Measurements from ENCODE around the gene LRRC8D. TPM values are rescaled to one million over a fixed set of nuclear protein-coding genes. Genes with fewer than 3 reads are reported as not detected.

LRRC8D gene
- total RNA-seq, 3 donors from 2014 or later (not counting 1 experiment from before 2014, with no cell fraction given) = 16.2 to 26.2 (median 17.1) TPM

- H3K27ac Mint-ChIP-seq = no peak overlapping the region
Measured at GRCh38 chr1:89837036-89837481, 16.2 kb downstream of the LRRC8D start.

DNA sequence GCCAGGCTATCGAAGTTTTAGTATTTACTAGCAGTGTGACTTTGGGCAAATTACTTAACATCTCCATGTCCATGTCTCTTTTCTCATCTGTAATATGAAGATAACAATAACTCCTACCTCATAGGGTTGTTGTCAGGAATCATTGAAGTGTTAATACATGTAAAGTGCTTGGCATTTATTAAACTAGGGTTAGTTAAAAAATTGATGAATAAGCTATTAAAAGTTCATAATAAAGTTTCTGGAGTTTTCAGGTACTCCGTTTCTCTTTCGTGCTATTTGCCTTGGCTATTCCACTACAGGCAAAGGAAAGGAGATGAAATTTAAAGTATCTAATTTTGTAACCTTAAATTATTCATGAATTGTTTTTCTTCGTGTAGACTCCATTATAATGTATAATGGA, 16.7 kb downstream of the LRRC8D start:
- no peaks in the 10 kb centered on the region for H3K9me3 ChIP-seq (ENCODE audit: control insufficient read depth, insufficient read depth, low read length)
- H3K27me3 ChIP-seq (ENCODE audit: control insufficient read depth, insufficient read depth, low read length) = no peaks in the 10 kb centered on the region
- no peak overlapping the region for H3K27ac Mint-ChIP-seq
- TF ChIP-seq CTCF (IDR thresholded peaks at IDR 0.05) = no peak
- WGBS (ENCODE audit: insufficient coverage) = 100% methylated on average over 2 of the region's 4 CpGs
- DNase-seq (no peak), ATAC-seq (no peak)
- intact Hi-C loops (cut with micrococcal nuclease) = no loop called here
- no peak overlapping the region for H3K27ac ChIP-seq (ENCODE audit: low read length)
- H3K36me3 Mint-ChIP-seq = no peaks in the 10 kb centered on the region
- no peaks in the 10 kb centered on the region for H3K36me3 ChIP-seq (ENCODE audit: control insufficient read depth, insufficient read depth, low read length)
- H3K27me3 Mint-ChIP-seq (ENCODE audit: low read depth in 2 of 2) = no peaks in the 10 kb centered on the region
- H3K4me3 ChIP-seq (ENCODE audit: low read length) = no peak overlapping the region
- H3K4me1 Mint-ChIP-seq = peaks cover 8 to 10% of the 10 kb centered on the region in 2 donors
- H3K4me1 ChIP-seq (ENCODE audit: control insufficient read depth, insufficient read depth, low read length) = no peaks in the 10 kb centered on the region
- no peak overlapping the region for H3K4me3 Mint-ChIP-seq
- no peaks in the 10 kb centered on the region for H3K9me3 Mint-ChIP-seq

More at GRCh38 chr1:89837036-89837481, 16.2 kb downstream of the LRRC8D start:
- intact Hi-C loops (cut with micrococcal nuclease) = no loop called here
- H3K27ac ChIP-seq (ENCODE audit: low read length) = no peak overlapping the region
- Mint-ChIP-seq H3K27me3 (ENCODE audit: low read depth in 2 of 2) (no peaks in the 10 kb centered on the region), H3K36me3 (no peaks in the 10 kb centered on the region), H3K4me1 (peaks cover 6 to 7% of the 10 kb centered on the region in 2 donors), H3K4me3 (no peak overlapping the region), H3K9me3 (no peaks in the 10 kb centered on the region)
- ATAC-seq = no peak
- TF ChIP-seq CTCF (IDR thresholded peaks at IDR 0.05) = no peak
- H3K36me3 ChIP-seq (ENCODE audit: control insufficient read depth, insufficient read depth, low read length) = no peaks in the 10 kb centered on the region
- no peak for DNase-seq
- H3K4me3 ChIP-seq (ENCODE audit: low read length) = no peak overlapping the region
- H3K4me1 ChIP-seq (ENCODE audit: control insufficient read depth, insufficient read depth, low read length) = no peaks in the 10 kb centered on the region
- no peaks in the 10 kb centered on the region for H3K9me3 ChIP-seq (ENCODE audit: control insufficient read depth, insufficient read depth, low read length)
- H3K27me3 ChIP-seq (ENCODE audit: control insufficient read depth, insufficient read depth, low read length) = no peaks in the 10 kb centered on the region

DNA sequence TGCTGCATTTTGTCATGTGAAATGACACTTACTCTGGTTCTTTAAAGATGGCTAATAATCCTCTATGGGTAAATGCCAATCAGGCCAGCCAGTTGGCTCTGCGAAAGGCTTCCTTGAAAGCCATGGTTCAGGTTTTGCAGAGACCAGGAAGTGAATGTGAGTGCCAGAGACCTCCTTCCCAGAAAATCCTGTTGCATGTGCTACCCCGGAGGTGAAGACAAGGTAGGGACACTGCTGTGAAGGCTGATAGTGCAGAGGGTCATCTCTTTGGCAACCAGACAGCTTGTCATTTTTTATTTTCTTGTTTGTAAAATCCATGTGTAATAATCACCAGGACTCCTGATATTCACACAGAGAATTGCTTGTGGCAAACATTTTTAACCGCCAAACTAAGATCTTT, 18.7 kb downstream of the LRRC8D start:
- Histone ChIP-seq H3K36me3 (ENCODE audit: control insufficient read depth, insufficient read depth, low read length) (no peaks in the 10 kb centered on the region), H3K4me1 (ENCODE audit: control insufficient read depth, insufficient read depth, low read length) (peaks cover 10% of the 10 kb centered on the region), H3K27me3 (ENCODE audit: control insufficient read depth, insufficient read depth, low read length) (no peaks in the 10 kb centered on the region), H3K4me3 (ENCODE audit: low read length) (no peak overlapping the region), H3K27ac (ENCODE audit: low read length) (no peak overlapping the region), H3K9me3 (ENCODE audit: control insufficient read depth, insufficient read depth, low read length) (no peaks in the 10 kb centered on the region)
- H3K27me3 Mint-ChIP-seq (ENCODE audit: low read depth in 2 of 2) = no peaks in the 10 kb centered on the region
- TF ChIP-seq CTCF (IDR thresholded peaks at IDR 0.05) = no peak
- no peaks in the 10 kb centered on the region for H3K36me3 Mint-ChIP-seq
- ATAC-seq = no peak
- no peaks in the 10 kb centered on the region for H3K9me3 Mint-ChIP-seq
- DNase-seq = no peak
- intact Hi-C loops (cut with micrococcal nuclease) = no loop called here
- H3K27ac Mint-ChIP-seq = no peak overlapping the region
- H3K4me3 Mint-ChIP-seq = no peak overlapping the region
- 95% methylated on average over 1 of the region's 3 CpGs for WGBS (ENCODE audit: insufficient coverage)
- peaks cover 21 to 28% of the 10 kb centered on the region in 2 donors for H3K4me1 Mint-ChIP-seq

DNA sequence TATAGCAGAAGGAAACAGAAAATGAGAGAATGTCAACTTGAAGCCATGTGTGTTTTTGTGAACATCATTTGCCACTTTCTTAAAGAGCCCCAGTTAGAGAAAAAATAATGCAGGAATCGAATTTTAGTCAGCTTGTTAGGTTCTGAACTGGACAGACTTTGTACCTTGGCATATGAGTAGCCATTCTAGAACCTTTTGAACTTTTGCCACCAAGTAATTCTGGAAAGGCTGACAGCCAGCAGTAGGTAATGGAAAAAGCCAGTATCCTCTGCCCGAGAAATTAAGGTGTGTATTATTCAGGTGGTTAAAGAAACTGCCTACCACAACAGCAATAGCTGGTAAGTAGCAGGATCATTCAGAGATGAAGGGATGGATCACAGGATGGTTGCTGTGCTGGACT, 20.7 kb downstream of the LRRC8D start:
- WGBS (ENCODE audit: insufficient coverage) = 98% methylated on average over 2 of the region's 2 CpGs
- no peaks in the 10 kb centered on the region for H3K36me3 ChIP-seq (ENCODE audit: control insufficient read depth, insufficient read depth, low read length)
- peak overlapping the region; percentile 29 to 73 for H3K27ac Mint-ChIP-seq
- H3K4me1 ChIP-seq (ENCODE audit: control insufficient read depth, insufficient read depth, low read length) = peaks cover 10% of the 10 kb centered on the region
- H3K27me3 ChIP-seq (ENCODE audit: control insufficient read depth, insufficient read depth, low read length) = no peaks in the 10 kb centered on the region
- no peaks in the 10 kb centered on the region for H3K9me3 ChIP-seq (ENCODE audit: control insufficient read depth, insufficient read depth, low read length)
- intact Hi-C loops (cut with micrococcal nuclease) = no loop called here
- no peaks in the 10 kb centered on the region for H3K9me3 Mint-ChIP-seq
- H3K4me3 ChIP-seq (ENCODE audit: low read length) = no peak overlapping the region
- H3K27me3 Mint-ChIP-seq (ENCODE audit: low read depth in 2 of 2) = no peaks in the 10 kb centered on the region
- H3K4me1 Mint-ChIP-seq = peaks cover 33 to 39% of the 10 kb centered on the region in 2 donors
- no peak overlapping the region for H3K4me3 Mint-ChIP-seq
- no peak overlapping the region for H3K27ac ChIP-seq (ENCODE audit: low read length)
- no peak for DNase-seq
- no peak for ATAC-seq
- no peaks in the 10 kb centered on the region for H3K36me3 Mint-ChIP-seq
- no peak for TF ChIP-seq CTCF (IDR thresholded peaks at IDR 0.05)

All from natural killer cell (primary cell).